ENCODE results near the gene AMIGO3.

AMIGO3 gene

GRCh38 chr3:49712166-49712565 lies 7.3 kb downstream of the AMIGO3 start:
- no peak for TF ChIP-seq CTCF (IDR thresholded peaks at IDR 0.05; ENCODE audit: low read depth, low read length, missing control alignments)
- in situ Hi-C loops (cut with HindIII; ENCODE audit: low pct_ligation_motif_present, low sequenced_read_pairs), result no loop called here
- DNase-seq, result no peak
- Histone ChIP-seq H3K4me3 (ENCODE audit: low read depth, low read length) (no peak overlapping the region), H3K36me3 (replicated peaks) (no peaks in the 10 kb centered on the region), H3K27ac (no peak overlapping the region), H3K27me3 (replicated peaks) (no peaks in the 10 kb centered on the region)

- no peak for TF ChIP-seq CTCF (IDR thresholded peaks at IDR 0.05; ENCODE audit: low read depth, low read length, missing control alignments)
- H3K27me3 ChIP-seq (replicated peaks), result no peaks in the 10 kb centered on the region
- DNase-seq, result no peak
- H3K36me3 ChIP-seq (replicated peaks), result no peaks in the 10 kb centered on the region
- no peak overlapping the region for H3K4me3 ChIP-seq (ENCODE audit: low read depth, low read length)
- in situ Hi-C loops (cut with HindIII; ENCODE audit: low pct_ligation_motif_present, low sequenced_read_pairs), result no loop called here
- no peak overlapping the region for H3K27ac ChIP-seq
These were observed 8.0 kb downstream of the AMIGO3 start for GRCh38 chr3:49711489-49711888.

GRCh38 chr3:49709852-49710251 lies 9.6 kb downstream of the AMIGO3 start:
- DNase-seq, result no peak
- H3K27me3 ChIP-seq (replicated peaks), result no peaks in the 10 kb centered on the region
- H3K4me3 ChIP-seq (ENCODE audit: low read depth, low read length), result no peak overlapping the region
- no peak overlapping the region for H3K27ac ChIP-seq
- no peak for TF ChIP-seq CTCF (IDR thresholded peaks at IDR 0.05; ENCODE audit: low read depth, low read length, missing control alignments)
- in situ Hi-C loops (cut with HindIII; ENCODE audit: low pct_ligation_motif_present, low sequenced_read_pairs), result no loop called here
- peaks cover 8% of the 10 kb centered on the region for H3K36me3 ChIP-seq (replicated peaks)

GRCh38 chr3:49707113-49707480 lies 12.4 kb downstream of the AMIGO3 start:
- no peak overlapping the region for H3K4me3 ChIP-seq (ENCODE audit: low read depth, low read length)
- no peak for DNase-seq
- TF ChIP-seq CTCF (IDR thresholded peaks at IDR 0.05; ENCODE audit: low read depth, low read length, missing control alignments), result no peak
- no peaks in the 10 kb centered on the region for H3K27me3 ChIP-seq (replicated peaks)
- in situ Hi-C loops (cut with HindIII; ENCODE audit: low pct_ligation_motif_present, low sequenced_read_pairs), result no loop called here
- peaks cover 17% of the 10 kb centered on the region for H3K36me3 ChIP-seq (replicated peaks)
- no peak overlapping the region for H3K27ac ChIP-seq

GRCh38 chr3:49706456-49707112 lies 12.9 kb downstream of the AMIGO3 start:
- in situ Hi-C loops (cut with HindIII; ENCODE audit: low pct_ligation_motif_present, low sequenced_read_pairs), result no loop called here
- DNase-seq, result no peak
- no peak overlapping the region for H3K27ac ChIP-seq
- H3K27me3 ChIP-seq (replicated peaks), result no peaks in the 10 kb centered on the region
- no peak for TF ChIP-seq CTCF (IDR thresholded peaks at IDR 0.05; ENCODE audit: low read depth, low read length, missing control alignments)
- H3K36me3 ChIP-seq (replicated peaks), result peaks cover 17% of the 10 kb centered on the region
- no peak overlapping the region for H3K4me3 ChIP-seq (ENCODE audit: low read depth, low read length)

GRCh38 chr3:49705390-49705960 lies 14.0 kb downstream of the AMIGO3 start:
- Histone ChIP-seq H3K27ac (no peak overlapping the region), H3K4me3 (ENCODE audit: low read depth, low read length) (no peak overlapping the region), H3K27me3 (replicated peaks) (no peaks in the 10 kb centered on the region), H3K36me3 (replicated peaks) (peaks cover 22% of the 10 kb centered on the region)
- no peak for TF ChIP-seq CTCF (IDR thresholded peaks at IDR 0.05; ENCODE audit: low read depth, low read length, missing control alignments)
- no peak for DNase-seq
- in situ Hi-C loops (cut with HindIII; ENCODE audit: low pct_ligation_motif_present, low sequenced_read_pairs), result no loop called here
